ENCODE measurements around the gene HP.
"Not testable (repeated sequence)": the region's sequence is repeated elsewhere in the genome, so short reads cannot be mapped to it uniquely, and the experiment has no call there.

The HP gene, protein sequence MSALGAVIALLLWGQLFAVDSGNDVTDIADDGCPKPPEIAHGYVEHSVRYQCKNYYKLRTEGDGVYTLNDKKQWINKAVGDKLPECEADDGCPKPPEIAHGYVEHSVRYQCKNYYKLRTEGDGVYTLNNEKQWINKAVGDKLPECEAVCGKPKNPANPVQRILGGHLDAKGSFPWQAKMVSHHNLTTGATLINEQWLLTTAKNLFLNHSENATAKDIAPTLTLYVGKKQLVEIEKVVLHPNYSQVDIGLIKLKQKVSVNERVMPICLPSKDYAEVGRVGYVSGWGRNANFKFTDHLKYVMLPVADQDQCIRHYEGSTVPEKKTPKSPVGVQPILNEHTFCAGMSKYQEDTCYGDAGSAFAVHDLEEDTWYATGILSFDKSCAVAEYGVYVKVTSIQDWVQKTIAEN

DNA sequence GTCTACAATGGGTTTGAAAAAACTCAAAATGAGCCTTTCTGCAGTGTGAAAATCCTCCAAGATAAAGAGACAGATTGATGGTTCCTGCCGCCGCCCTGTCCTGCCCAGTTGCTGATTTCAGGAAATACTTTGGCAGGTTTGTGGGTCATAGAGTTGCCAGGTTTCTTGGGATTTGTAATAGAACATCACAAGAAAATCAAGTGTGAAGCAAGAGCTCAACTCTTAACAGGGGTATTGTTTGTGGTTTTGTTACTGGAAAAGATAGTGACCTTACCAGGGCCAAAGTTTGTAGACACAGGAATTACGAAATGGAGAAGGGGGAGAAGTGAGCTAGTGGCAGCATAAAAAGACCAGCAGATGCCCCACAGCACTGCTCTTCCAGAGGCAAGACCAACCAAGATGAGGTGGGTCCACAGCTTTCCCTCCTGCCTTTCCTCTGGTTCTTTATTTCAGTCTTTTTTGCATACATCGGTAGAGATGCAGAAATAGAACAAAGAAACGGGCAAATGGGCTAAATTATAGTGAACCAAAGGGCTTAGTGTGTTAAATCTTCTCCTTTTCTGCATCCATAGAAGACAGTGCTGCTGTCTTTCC, at the start of gene HP:
TSS of gene HP (plus strand) at position 252 of the 594 bp plus-strand sequence. CDS start at position 400, 148 bp downstream.
- DNase-seq = not testable (repeated sequence)

- DNase-seq = not testable (repeated sequence)
Observed at GRCh38 chr16:72008065-72008423, 46.3 kb upstream of the HP start.

GRCh38 chr16:72008424-72009216, 45.7 kb upstream of the HP start, which contains the start of gene DHODH:
Gene DHODH, plus strand, starts transcription at chr16:72008744. Its CDS starts 21 bp downstream, at chr16:72008765.
- peak; percentile 100 for DNase-seq

DNA sequence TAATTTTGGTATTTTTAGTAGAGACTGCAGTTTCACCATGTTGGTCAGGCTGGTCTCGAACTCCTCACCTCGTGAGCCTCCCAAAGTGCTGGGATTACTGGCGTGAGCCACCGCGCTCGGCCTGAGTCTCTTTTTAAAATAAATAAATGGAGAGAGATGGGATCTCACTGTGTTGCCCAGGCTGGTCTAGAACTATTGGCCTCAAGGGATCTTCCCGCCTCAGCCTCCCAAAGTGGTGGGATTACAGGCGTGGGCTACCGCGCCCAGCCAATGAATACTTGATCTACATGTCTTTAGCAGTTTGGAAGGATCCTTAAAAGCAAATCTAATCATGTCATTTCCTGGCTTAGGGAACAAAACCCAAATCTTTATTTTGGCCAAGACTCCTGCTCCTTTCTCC, 44.5 kb upstream of the HP start:
- DNase-seq = no peak

DNA sequence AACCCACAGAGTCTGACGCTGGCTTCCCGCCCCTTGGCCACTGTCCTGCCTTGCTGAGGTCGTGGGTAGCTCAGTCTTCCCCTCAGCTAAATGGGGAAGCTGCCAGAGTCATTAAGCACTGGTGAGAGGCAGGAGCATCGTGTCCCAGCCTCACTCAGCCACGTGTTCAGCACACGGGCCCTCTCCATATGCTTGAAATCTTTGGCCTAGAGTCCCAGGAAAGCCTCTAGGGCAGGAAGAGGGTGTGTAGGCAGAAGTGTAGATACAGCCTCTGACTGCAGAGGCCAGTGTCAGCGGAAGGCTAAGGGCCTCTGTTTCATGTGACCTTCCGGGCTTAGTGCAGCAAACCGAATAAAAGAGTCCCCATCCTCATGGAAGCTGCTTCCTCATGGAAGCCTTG, 41.7 kb upstream of the HP start:
- no peak for DNase-seq

GRCh38 chr16:72013389-72013788, 40.9 kb upstream of the HP start:
- no peak for DNase-seq

GRCh38 chr16:72013888-72014581, 40.3 kb upstream of the HP start:
- no peak for DNase-seq

DNA sequence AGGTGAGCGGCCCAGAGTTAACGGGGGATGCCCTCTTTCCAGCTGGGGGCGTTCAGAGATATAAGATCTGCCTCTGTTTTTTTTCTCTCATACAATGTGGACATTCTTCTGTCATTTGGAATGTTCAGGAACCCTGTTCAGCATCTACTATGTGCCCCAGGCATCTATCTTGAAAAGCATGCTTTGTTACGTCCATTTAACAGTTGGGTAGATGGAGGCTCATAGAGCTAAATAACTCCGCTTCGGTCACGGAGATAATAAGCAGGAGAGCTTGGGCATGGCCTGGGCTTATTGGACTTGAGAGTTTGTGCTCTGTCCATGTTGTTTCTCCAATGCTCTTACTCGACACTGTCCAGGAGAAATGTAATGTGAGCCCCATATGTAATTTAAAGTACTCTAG, 39.6 kb upstream of the HP start:
- no peak for DNase-seq

GRCh38 chr16:72015124-72015523, 39.2 kb upstream of the HP start:
- no peak for DNase-seq

DNA sequence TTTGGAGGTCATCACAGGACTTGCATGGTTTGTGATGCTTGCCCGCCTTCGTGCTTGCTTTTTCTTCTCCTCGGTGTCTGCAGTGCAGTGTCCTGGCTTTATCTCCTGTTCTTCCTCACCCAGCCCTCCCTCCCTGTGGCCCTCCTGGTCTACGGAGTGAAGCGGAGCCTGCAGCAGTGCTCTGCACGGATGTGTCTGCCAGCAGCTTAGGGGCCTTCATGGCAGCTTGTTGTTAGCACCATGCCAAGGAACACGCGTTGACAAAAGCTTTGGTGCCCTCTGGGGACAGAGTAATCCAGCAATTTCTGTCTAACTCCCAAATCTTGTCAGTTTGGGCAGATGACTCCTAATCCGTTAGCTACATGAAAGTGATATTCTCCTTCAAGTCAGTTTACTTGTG, 35.8 kb upstream of the HP start:
- DNase-seq = no peak

DNA sequence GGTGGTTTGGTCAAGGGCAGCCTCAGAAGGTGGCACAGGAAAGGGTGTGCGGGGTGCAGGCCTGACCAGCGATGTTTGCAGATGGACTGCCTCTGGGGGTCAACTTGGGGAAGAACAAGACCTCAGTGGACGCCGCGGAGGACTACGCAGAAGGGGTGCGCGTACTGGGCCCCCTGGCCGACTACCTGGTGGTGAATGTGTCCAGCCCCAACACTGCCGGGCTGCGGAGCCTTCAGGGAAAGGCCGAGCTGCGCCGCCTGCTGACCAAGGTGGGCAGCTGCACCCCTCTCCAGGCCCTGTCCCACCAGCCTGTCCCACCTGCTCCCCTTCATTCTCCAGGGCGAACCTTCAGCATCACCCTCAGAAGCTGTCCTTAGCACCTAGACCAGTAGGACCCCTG, 33.3 kb upstream of the HP start:
- no peak for DNase-seq

DNA sequence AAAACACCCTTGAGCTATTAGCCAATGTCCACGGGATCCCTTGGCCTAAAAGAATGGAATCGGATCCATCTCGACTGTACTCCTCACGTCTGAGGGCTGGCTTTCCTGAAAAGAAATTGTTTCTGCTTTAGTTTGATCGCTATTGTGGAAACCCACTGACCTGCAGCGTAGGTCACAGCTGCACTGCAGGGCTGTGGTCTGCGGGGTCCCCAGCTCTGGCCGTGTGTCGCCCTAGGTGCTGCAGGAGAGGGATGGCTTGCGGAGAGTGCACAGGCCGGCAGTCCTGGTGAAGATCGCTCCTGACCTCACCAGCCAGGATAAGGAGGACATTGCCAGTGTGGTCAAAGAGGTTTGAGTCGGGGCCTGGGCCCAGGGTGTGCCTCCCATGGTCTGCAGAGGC, 32.2 kb upstream of the HP start:
- no peak for DNase-seq

DNA sequence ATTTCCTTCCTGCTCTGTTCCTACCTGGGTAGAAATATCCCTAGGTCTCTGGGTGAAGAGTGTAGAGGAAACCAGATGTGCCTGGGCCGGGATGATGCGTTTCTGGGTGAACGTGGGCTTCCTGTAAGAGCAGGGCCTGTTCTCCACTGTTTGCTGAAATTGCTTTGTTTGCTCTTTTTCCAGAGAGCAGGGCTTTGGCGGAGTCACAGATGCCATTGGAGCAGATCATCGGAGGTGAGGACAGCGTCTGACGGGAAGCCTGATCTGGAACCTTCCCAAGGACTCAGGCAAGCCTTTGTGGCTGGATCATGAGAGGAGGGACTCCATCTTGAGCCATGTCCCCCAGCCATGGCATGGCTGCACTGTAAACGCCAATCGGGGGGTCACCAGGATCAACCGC, 30.3 kb upstream of the HP start:
- DNase-seq = no peak

DNA sequence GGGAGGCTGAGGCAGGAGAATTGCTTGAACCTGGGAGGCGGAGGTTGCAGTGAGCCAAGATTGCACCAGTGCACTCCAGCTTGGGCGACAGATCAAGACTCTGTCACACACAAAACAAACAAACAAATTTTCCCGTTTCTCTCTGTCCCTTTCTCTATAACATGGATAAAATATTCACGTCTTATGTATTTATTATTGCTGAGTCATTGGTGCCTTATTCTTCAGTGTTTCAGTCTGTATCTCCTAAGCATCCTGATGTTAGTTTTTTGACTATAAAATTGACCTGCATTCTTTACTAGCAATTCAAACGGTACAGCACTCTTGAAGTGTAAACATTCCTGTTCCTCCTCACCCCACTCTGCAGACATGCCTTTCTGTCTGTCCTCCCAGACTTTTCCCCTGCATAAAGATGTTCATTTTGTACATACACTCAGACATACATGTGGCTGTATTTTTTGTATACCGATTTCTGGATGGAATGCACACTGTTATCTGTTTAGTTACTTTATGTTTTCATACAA, 29.4 kb upstream of the HP start:
- DNase-seq = no peak

DNA sequence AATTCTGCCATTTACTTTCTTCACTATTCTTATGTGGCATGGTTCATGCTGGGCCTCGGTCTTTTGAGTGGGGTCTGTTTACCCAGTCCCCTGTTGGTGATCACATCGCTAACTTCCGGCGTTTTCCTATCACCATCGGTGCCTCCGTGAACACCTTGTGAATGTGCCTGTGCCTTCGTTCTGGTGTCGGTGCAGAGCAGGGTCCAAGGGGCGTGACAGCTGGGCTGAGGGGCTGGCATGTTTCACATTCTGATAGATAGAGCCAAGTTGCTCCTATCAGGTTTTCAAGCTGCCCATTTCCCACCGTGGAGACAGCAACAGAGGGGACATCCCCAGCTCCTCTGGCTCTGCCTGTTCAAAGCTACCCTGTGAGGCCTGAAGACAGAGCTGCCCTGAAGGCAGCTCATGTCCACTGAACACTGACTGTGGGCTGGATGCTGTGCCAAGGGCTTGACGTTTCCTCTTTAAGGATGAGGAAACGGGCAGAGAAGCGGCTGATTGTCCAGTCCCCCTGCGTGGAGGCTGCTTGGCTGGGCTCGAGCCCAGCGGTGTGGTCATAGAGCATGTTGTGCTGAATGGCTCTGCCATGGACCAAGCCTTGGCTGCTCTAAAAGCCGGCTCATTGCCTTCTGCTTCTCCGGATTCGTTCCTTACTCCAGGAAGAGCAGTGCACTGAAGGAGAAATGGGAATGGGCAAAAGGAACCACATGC, 28.7 kb upstream of the HP start:
- DNase-seq = no peak

- no peak for DNase-seq
Observed at GRCh38 chr16:72027669-72028378, 26.5 kb upstream of the HP start.

GRCh38 chr16:72029567-72030271, 24.6 kb upstream of the HP start:
- no peak for DNase-seq

- no peak for DNase-seq
Observed at GRCh38 chr16:72033437-72033836, 20.9 kb upstream of the HP start.

- DNase-seq = no peak
Observed at GRCh38 chr16:72036098-72036497, 18.2 kb upstream of the HP start.

DNA sequence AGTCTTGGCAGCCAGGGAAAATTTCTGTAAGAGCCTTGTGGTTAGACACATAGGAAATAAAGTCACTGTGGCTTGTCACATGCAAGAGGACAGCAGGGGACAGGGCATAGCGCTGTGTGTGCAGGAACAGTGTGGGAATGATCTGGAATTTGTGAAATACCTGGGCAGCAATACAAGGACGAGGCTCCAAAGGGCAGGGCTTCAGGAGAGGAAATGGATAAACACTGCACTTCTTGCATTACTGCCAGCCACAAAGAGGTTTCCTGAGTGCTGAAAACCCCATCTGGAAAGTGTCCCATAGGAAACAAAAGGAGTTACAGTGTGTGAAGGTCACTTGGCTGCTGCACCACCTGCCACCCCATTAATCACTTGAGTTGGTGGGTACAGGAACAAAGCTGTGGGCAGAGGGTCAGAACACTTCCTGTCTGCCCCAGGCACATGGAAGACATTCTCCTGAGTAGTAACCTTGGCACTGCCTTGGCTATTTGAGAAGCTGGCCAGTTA, 12.1 kb upstream of the HP start:
- DNase-seq = no peak

DNA sequence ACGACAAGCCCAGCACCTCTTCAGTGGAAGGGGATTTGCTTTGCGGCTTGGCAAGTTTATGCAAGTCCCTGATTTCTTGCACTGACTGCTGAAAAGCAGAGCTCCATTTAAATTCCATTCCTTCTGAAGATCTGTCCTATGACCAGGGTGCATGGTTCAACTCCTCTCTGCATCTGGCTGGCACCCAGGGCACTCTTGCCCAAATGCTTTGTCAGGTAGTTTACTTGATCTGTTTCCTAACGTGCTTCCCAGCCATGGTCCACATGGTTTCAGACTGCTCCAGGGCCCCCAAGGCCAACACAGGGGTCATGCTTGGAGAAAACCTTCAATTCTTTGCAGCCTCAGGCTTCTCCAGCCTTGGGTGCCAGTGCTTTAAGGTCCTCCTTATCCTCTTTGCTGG, 11.2 kb upstream of the HP start:
- no peak for DNase-seq

Data from RPMI8226 (cell line).